Measurements from ENCODE around the gene THOC3.
"Not testable (repeated sequence)": the region's sequence is repeated elsewhere in the genome, so short reads cannot be mapped to it uniquely, and the experiment has no call there.

Gene THOC3

GRCh38 chr5:175967471-175968372, at the start of gene THOC3:
TSS of gene THOC3 (minus strand) at chr5:175968315. CDS start at chr5:175968208, 107 bp downstream.
- DNase-seq, result peak; percentile 73

DNA sequence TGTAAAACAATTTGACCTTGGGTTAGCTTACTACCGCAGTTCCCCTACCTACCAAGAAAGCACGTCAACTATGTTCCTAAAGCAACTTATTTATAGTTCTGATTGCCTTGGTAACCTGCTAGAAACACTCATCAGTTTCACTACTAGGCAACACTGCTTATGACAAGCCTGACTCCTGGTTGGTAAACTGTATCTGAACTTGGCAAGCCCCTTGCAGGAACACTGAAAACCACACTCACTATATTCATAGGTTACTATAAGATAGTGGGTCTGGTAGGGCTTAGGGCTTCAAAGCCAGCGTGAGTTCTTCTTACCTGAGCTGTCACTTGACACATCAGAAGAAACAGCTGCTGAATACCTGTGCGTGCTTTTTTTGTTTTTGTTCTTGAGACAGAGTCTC, 49.2 kb upstream of the THOC3 start:
- not testable (repeated sequence) for DNase-seq

DNA sequence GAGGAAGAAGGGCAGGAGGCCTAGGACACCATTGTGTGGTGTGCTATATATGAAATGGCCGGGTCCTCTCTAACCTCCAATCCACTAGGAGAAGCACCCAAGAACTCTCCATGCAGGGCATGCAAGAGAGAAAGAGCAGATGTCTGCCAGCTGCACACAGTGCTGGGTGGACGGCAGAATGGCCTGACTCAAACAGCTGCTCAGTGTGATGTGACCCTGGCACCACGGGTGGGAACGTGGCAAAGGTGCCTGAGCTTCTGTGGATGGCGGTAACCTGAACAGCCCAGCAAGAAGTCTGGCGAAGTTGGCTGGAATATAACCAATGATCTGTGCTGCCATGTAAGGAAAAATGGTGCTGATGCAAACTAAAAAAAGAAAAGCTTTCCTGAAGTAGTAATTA, 46.2 kb upstream of the THOC3 start:
- not testable (repeated sequence) for DNase-seq

GRCh38 chr5:176011088-176011487, 43.0 kb upstream of the THOC3 start:
- DNase-seq, result not testable (repeated sequence)

- DNase-seq, result not testable (repeated sequence)
Measured at GRCh38 chr5:176010202-176010601, 42.1 kb upstream of the THOC3 start.

DNA sequence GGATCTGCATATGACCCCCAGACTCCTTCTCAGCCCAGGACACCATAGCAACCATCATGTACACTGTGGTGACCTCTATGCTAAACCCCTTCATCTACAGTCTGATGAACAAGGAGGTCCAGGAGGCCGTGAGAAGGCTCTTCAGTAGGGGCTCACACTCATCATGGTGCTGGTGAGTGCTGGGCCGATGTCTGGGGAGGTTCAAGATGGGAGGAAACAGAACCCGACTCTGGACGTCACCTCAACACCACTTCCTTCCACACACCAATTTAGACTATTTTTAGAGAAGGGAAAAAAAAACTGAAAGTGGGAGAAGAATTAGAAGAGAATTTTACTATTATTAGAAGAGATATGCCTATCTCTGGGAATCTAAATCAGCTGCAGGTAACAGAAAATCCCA, 39.1 kb upstream of the THOC3 start:
- DNase-seq, result not testable (repeated sequence)

GRCh38 chr5:176006819-176007218, 38.7 kb upstream of the THOC3 start:
- not testable (repeated sequence) for DNase-seq

GRCh38 chr5:175997979-175998378, 29.9 kb upstream of the THOC3 start:
- not testable (repeated sequence) for DNase-seq

GRCh38 chr5:175997495-175997894, 29.4 kb upstream of the THOC3 start:
- DNase-seq, result not testable (repeated sequence)

GRCh38 chr5:175996791-175997190, 28.7 kb upstream of the THOC3 start:
- DNase-seq, result not testable (repeated sequence)

GRCh38 chr5:175995506-175995905, 27.4 kb upstream of the THOC3 start:
- DNase-seq, result not testable (repeated sequence)

GRCh38 chr5:175979371-175979995, 11.4 kb upstream of the THOC3 start:
- DNase-seq, result not testable (repeated sequence)

- not testable (repeated sequence) for DNase-seq
Measured at GRCh38 chr5:175968381-175968780, 266 bp upstream of the THOC3 start.

DNA sequence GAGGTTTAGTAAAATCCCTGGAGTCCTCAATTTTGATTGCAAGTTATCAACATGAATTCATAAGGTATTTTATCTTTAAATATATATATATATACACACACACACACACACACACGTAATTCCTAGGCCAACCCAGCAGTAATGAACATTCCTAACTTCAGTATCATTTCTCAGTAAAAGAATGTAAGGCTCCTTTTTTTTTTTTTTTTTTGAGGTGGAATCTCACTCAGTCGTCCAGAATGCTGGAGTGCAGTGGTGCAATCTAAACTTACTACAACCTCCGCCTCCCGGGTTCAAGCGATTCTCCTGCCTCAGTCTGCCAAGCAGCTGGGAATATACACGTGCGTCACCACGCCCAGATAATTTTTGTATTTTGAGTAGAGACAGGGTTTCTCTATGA, 5.8 kb downstream of the THOC3 start:
- DNase-seq, result not testable (repeated sequence)

DNA sequence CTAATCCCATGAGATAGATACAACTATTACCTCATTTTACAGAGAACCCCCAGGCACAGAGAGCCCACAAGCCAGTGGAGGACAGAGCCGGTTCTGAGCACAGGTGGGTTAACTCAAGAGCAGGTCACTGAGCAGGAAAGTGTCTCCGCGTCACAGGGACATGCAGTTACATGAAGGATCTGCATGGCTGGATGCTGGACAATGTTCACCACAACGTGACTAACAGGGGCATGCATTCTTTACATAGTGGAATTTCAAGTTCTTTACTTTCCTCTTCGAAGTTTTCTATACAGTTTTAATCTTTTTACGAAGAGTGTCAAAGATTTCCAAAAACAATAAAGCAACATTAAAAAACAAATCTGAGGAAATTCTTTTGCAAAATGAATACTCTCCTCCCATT, 7.9 kb downstream of the THOC3 start:
- not testable (repeated sequence) for DNase-seq

DNA sequence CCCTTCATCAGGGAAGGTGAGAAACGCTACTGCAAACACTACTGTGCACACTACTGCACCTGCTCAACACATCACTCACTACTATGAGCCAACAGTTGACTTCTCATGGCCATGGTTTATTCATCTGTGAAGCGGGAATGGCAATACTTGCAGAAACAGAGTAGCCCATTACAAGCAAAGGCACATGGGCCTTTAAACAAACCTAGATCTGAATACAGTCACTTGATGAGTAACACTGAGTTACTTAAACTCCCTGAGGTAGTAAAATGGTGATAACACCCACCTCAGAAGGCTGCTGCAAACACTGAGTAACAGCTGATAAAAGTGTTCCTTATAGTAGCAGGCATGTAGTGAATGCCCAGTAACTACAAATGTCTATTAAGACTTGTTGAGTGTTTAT, 9.6 kb downstream of the THOC3 start:
- DNase-seq, result not testable (repeated sequence)

DNA sequence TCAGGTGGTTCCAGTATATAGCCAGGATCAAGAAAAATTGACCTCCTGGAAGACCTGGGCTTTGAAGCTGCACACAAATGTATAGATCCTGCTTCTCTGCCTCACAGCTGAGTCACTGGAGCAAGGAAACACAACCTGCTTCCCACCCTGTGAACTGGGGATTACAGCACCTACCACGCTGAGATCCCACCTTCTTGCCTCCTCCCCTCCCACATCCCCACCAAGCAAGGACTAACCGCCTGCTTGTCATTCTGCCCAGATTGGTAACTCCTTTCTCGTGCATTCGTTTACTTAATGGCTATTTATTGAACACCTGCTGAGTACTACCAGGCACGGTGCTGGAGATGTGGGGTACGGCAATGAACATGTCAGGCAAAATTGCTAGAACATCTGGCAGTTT, 14.0 kb downstream of the THOC3 start:
- DNase-seq, result not testable (repeated sequence)

DNA sequence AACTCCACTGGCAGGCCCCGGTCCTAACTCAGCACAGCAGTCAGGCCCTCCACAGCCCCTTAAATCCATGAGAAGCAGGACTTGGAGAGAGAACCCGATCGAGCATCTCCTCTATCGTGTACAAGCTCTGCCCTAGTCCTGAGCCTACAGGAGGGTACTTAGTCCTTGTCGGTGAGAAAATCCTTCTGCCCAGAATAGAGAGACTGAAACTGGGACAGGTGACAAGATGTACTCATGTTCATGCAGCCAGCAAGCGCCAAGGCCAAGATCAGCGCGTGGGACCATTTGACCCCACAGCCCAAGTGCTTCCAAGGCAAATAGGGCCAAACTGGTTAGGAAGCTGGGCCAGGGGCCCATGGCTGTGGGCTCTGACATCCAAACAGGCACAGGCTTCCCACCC, 15.3 kb downstream of the THOC3 start:
- DNase-seq, result not testable (repeated sequence)

- not testable (repeated sequence) for DNase-seq
Measured at GRCh38 chr5:175951339-175951969, 16.7 kb downstream of the THOC3 start.

DNA sequence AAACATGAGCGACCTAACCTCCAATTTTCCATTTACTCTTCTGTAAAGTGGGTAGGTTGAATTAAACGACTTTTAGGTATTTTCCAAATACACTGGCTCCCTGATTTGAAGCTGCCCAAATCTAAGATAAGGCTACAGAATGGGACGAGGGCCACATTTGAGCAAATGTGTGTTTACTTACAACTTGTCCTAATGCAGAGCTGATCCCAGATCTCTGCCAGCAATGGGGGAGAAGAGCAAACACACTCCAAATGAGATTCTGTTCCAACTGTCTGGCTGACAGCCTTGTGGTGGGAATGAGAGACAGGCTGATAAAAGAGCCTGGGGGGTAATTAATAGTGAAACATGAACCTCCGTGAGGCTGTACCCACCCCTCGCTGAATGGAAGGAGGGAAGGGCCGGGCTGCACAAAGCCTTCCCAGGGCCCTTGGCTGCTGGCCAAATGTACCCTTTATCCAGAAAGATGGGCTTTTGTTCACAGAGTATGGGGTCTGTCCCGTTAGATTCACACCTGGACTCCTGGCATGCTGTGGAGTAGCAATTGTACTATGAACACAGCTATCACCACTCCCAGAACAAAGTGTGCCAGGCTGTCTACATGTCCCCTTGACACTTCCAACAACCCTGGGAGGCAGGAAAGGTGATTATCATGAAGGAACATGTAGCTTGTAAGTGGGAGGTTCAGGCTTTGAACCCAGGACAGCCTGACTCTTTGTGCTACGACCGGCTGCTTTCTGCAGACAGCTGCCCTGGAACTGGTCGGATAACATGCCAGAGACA, 19.6 kb downstream of the THOC3 start:
- DNase-seq, result not testable (repeated sequence)

DNA sequence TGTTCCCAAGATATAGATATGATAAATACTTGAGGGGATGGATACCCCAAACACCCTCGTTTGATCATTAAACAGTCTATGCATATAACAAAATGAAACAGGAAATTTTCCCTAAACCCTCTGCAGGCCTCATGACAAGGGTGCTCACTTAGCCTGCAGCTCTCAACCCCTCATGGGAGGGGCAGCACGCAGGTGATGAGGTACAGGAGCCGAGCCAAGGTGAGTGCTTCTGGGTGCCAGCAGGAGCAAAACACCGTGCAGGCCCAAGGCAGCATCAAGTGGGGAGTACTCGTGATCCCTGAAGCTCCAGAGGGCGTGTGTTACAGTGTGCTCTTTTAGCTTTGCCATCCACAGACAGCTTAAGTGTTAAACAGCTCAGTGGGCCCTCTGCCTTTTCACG, 24.9 kb downstream of the THOC3 start:
- DNase-seq, result not testable (repeated sequence)

DNA sequence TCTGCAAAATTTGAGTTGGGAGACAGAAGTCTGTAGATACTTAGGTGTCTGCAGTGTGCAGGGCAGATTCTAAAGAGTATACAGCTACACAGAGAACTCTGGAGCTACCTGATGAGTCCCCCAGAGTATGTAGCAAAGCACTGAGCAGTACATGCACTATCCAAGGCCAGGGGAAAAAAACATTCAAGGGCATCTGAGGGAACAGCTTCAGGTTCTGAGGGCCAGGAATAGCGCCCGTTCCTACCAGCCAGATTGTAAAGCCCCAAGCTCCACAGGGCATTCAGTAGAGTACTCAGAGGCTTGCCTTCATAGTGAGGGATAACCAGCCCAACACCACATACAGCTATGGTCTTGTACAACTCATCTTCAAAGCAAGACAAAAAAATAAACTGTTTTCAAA, 27.5 kb downstream of the THOC3 start:
- DNase-seq, result not testable (repeated sequence)

DNA sequence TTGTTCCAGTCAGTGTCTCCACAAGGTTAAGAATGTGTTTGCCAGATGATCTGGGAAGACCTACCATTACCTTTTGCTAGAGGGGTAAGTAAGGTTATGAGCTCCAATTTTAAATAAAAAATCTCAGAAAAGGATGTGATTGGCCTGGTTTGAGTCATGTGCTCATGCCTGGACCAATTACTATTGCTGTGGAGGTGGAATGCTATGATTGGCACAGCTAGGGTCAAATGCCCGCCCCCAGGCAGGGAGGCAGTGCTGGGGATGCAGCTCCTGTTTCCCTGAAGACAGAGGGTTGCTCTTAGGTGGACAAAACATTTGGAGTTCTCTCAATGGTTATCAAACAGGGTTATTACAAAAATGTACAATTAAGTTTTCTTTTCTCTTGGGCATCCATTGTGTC, 29.6 kb downstream of the THOC3 start:
- not testable (repeated sequence) for DNase-seq

Data from stimulated activated CD4-positive, alpha-beta T cell treated with anti-CD3 and anti-CD28 coated beads, Interleukin-15, amount 100 ng/mL, for 24 hours (primary cell).